ENCODE measurements around the gene TNFRSF13B.

DNA sequence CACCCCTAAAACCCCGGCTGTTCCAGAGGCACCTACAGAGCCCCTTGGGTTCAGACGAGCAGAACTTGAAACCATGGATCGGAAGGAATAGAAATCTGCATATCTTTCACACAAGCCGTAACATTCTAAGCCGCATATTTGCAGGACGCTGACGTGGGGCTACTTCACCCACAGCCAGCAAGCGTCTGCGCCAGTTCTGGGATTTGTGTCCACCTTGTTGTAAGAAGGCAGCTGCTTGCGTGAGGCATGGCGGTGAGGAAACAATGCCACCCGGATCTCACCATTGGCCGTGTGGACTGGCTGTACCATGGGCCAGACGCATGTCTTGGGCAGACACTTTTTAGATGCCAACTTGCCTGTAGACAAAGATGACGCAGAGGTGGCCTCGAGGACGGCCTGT is 34.5 kb downstream of the TNFRSF13B start:
- TF ChIP-seq, protein P1, sequence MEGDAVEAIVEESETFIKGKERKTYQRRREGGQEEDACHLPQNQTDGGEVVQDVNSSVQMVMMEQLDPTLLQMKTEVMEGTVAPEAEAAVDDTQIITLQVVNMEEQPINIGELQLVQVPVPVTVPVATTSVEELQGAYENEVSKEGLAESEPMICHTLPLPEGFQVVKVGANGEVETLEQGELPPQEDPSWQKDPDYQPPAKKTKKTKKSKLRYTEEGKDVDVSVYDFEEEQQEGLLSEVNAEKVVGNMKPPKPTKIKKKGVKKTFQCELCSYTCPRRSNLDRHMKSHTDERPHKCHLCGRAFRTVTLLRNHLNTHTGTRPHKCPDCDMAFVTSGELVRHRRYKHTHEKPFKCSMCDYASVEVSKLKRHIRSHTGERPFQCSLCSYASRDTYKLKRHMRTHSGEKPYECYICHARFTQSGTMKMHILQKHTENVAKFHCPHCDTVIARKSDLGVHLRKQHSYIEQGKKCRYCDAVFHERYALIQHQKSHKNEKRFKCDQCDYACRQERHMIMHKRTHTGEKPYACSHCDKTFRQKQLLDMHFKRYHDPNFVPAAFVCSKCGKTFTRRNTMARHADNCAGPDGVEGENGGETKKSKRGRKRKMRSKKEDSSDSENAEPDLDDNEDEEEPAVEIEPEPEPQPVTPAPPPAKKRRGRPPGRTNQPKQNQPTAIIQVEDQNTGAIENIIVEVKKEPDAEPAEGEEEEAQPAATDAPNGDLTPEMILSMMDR (IDR thresholded peaks at IDR 0.05) = no peak
- TF ChIP-seq POLR2AphosphoS5 (IDR thresholded peaks at IDR 0.05; ENCODE audit: low read depth, low read length) = no peak
- TF ChIP-seq, protein P2, sequence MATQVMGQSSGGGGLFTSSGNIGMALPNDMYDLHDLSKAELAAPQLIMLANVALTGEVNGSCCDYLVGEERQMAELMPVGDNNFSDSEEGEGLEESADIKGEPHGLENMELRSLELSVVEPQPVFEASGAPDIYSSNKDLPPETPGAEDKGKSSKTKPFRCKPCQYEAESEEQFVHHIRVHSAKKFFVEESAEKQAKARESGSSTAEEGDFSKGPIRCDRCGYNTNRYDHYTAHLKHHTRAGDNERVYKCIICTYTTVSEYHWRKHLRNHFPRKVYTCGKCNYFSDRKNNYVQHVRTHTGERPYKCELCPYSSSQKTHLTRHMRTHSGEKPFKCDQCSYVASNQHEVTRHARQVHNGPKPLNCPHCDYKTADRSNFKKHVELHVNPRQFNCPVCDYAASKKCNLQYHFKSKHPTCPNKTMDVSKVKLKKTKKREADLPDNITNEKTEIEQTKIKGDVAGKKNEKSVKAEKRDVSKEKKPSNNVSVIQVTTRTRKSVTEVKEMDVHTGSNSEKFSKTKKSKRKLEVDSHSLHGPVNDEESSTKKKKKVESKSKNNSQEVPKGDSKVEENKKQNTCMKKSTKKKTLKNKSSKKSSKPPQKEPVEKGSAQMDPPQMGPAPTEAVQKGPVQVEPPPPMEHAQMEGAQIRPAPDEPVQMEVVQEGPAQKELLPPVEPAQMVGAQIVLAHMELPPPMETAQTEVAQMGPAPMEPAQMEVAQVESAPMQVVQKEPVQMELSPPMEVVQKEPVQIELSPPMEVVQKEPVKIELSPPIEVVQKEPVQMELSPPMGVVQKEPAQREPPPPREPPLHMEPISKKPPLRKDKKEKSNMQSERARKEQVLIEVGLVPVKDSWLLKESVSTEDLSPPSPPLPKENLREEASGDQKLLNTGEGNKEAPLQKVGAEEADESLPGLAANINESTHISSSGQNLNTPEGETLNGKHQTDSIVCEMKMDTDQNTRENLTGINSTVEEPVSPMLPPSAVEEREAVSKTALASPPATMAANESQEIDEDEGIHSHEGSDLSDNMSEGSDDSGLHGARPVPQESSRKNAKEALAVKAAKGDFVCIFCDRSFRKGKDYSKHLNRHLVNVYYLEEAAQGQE (IDR thresholded peaks at IDR 0.05; ENCODE audit: insufficient read depth in 1 of 2, low read depth in 2 of 2, low read length in 1 of 2) = no peak
- no peak for TF ChIP-seq SIN3A (IDR thresholded peaks at IDR 0.05; ENCODE audit: borderline replicate concordance, insufficient read depth, low read depth, low read length)
